Fibroblast of mammary gland (primary cell): ENCODE data around the gene LITAFD.
A peak's percentile ranks its signal among the peaks of the same experiment; 100 is the strongest.

Source experiments
- DNase-seq: peaks from one replicate; pipeline ENCODE4 v3.0.0-alpha.2; 2010; ENCODE audit warnings: low read depth
- H3K4me3 ChIP-seq: 2 replicates; pipeline ENCODE4 v1.5.1; 2011; ENCODE audit warnings: low read depth, mild to moderate bottlenecking, low read length, moderate library complexity; ENCODE audit not compliant: control insufficient read depth
- TF ChIP-seq, protein P1 (sequence below): conservative IDR thresholded peaks from 2 replicates; pipeline ENCODE4 v1.5.1; 2011; ENCODE audit warnings: low read depth, low read length, inconsistent platforms; ENCODE audit not compliant: control insufficient read depth, insufficient read depth

LITAFD gene

DNA sequence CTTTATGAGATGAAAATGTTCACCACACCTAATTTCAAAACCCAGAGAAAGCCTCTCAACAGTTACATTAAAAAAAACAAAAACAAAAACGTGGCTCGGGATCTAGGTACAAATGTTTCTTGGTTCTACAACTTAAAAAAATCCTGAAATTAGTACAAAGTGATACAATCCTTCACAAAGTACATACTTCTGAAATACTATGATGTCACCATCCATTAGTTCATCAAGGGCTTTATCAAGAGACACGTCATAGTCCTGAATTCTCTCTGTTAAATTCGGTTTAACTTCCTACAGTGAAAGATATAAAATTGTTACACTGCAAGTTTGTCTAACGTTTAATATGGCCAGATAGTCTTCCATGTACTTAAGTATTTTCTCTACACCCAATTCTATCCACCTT, 18.2 kb downstream of the LITAFD start:
- TF ChIP-seq, protein P1, sequence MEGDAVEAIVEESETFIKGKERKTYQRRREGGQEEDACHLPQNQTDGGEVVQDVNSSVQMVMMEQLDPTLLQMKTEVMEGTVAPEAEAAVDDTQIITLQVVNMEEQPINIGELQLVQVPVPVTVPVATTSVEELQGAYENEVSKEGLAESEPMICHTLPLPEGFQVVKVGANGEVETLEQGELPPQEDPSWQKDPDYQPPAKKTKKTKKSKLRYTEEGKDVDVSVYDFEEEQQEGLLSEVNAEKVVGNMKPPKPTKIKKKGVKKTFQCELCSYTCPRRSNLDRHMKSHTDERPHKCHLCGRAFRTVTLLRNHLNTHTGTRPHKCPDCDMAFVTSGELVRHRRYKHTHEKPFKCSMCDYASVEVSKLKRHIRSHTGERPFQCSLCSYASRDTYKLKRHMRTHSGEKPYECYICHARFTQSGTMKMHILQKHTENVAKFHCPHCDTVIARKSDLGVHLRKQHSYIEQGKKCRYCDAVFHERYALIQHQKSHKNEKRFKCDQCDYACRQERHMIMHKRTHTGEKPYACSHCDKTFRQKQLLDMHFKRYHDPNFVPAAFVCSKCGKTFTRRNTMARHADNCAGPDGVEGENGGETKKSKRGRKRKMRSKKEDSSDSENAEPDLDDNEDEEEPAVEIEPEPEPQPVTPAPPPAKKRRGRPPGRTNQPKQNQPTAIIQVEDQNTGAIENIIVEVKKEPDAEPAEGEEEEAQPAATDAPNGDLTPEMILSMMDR: no peak
- no peak for DNase-seq
- H3K4me3 ChIP-seq: no peak overlapping the region

DNA sequence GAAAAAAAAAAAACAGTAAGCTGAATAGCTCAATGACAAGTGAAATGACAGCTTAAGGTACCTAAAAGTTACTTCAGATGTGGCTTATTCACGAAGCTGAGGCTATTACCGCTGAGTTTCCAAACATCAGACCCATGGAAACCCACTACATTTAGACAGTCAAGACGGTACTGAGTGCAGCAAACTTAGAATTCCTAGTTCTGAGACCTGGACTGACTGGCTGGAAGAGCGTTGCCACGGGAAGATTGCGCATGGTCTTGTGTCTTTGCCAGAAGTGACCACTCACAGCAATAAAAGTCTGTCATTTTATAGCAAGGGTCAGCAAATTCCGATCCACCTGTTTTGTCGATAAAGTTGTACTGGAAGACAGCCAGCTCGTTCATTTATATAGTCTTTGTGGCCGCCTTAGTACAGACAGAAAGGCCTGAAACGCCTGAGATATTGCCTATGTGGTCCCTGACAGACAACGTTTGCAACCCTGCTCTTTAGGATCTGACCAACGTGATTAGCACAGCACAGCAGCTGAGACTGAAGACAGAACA, 19.2 kb downstream of the LITAFD start:
- TF ChIP-seq, protein P1: no peak
- no peak for DNase-seq

DNA sequence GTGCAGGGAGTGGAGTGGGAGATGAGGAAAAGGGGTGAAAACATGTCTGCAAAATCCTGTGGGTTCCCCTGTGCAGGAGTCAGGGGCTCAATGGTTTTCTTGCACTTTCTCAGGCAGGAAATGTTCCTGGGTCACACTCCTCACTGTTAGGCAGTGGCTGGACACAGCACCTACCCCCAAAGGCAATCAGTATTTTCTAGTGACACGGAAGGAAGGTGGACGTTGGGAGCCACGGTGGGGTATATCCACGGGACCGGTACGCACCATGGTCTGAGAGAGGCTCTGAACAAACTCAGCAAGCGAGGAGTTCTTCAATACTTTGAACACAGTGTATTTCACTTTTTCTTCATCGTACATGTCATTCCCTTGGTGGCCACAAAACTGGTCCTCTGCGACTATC, 20.9 kb downstream of the LITAFD start:
- TF ChIP-seq, protein P1: no peak
- H3K4me3 ChIP-seq: no peak overlapping the region
- no peak for DNase-seq

More for the DNA sequence above, 19.2 kb downstream of the LITAFD start:
- H3K4me3 ChIP-seq: no peak overlapping the region

DNA sequence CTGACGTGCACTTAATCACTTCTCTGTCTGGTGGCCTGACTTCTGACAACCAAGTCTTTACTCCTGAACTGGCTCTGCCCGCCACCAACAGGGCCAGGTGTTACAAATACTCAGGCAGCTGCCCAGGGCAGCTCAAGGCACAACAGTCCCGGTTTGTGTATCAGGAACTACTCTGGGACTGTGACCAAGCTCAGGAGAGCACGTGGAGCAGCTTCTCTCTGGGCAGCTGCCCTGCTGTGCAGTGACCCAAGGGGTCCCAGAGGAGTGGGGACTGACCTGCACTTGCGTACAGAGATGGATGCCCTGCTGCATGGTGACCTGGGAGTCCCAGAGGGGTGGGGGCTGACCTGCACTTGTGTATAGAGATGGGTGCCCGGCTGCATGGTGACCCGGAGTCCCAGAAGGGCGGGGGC, 21.9 kb downstream of the LITAFD start:
- TF ChIP-seq, protein P1: no peak
- no peak for DNase-seq
- H3K4me3 ChIP-seq: no peak overlapping the region

DNA sequence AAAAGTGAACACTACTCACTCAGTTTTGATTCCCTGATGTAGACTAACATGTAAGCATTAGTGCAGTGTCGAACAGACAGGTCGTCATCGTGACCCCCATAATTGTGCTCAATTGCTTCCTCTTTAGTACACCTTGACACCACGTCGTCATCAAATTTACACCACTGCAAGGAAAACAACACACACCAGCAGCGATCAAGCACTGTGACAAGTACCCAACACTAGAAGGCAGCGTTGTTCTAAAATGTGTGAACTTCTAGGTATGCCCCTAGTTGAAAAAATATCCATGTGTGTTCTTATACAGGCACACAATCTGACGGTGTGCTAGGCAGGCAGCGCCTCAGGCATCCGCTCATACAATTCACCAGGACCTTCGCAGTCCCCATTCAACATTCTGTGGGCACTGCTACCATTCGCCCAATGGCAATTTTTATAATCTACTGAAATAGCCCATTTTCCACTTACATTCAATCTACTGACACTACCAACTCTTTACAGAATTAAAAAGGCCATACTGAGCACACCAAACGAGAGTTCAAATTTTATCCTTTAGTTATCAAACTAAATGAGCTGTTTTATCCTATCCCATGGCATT, 23.1 kb downstream of the LITAFD start:
- DNase-seq: peak; percentile 59
- TF ChIP-seq, protein P1: peak; percentile 64
- no peak overlapping the region for H3K4me3 ChIP-seq

DNA sequence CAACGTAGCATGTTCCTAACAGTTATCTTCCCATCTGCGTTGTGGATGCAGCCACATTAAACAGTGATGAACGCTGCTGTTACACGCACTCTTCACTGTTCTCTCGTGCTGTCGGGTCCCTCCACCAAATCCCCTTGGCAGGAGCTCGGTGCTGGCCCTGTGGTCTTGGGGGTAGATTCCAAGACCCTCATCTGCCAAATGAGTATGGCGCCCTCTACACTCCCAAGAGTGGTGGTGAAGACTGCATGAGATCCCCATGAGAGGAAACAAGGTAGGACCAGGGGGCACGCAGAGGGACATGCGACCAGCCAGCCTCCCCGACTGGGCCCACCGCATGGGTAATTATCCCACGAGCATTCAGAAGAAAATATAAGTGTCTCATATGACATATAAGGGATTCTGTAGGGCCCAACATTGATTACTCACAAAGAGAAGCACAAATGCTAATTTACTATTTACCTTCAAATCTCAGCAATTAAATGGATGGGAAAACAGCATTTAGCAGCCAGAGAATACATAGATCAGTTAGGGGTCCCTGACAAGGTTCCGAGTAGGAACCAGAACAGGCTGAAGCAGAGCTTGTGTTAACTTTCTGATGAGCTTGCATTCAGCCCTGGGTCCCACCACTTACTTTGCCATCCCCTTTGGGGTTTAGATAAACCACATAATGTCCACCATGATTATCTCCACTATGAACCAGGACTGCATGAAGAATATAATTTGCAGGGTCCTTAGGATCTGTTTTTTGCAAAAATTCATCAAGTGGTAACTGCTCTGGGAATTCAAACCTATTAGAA, 23.8 kb downstream of the LITAFD start:
- TF ChIP-seq, protein P1: peak; percentile 32
- H3K4me3 ChIP-seq: no peak overlapping the region
- no peak for DNase-seq
